GM12872 (cell line): Measurements from ENCODE around the gene PSORS1C1.

Experiments
- CTCF ChIP-seq: IDR thresholded peaks from 3 replicates; pipeline ENCODE4 v1.5.1; 2011; ENCODE audit warnings: low read depth, mild to moderate bottlenecking, low read length, moderate library complexity; ENCODE audit not compliant: insufficient read depth

The PSORS1C1 gene

GRCh38 chr6:31115941-31116560 is 1.5 kb downstream of the PSORS1C1 start:
- TF ChIP-seq CTCF, result no peak

GRCh38 chr6:31116661-31117385 is 2.2 kb downstream of the PSORS1C1 start:
- no peak for TF ChIP-seq CTCF

GRCh38 chr6:31118178-31118577 is 3.6 kb downstream of the PSORS1C1 start:
- TF ChIP-seq CTCF, result no peak

GRCh38 chr6:31120151-31120915 is 5.7 kb downstream of the PSORS1C1 start, which contains the start of gene CDSN:
Gene CDSN (minus strand): TSS chr6:31120446. CDS start chr6:31120419, 27 bp downstream.
- TF ChIP-seq CTCF, result no peak

- no peak for TF ChIP-seq CTCF
Observed at GRCh38 chr6:31121131-31121790, 6.7 kb downstream of the PSORS1C1 start.

GRCh38 chr6:31122791-31123706 is 8.4 kb downstream of the PSORS1C1 start:
- TF ChIP-seq CTCF, result no peak
